GM21360 (cell line): ENCODE results near the gene OR10G3.

Experiments used
- ATAC-seq: cut with Tn5 transposase; IDR thresholded peaks from one replicate; pipeline ENCODE4 v1.9.1; 2021; ENCODE audit warnings: mild to moderate bottlenecking, moderate library complexity; ENCODE audit not compliant: unreplicated experiment

Gene OR10G3

GRCh38 chr14:21535545-21536417, 44.1 kb downstream of the OR10G3 start:
- no peak for ATAC-seq

DNA sequence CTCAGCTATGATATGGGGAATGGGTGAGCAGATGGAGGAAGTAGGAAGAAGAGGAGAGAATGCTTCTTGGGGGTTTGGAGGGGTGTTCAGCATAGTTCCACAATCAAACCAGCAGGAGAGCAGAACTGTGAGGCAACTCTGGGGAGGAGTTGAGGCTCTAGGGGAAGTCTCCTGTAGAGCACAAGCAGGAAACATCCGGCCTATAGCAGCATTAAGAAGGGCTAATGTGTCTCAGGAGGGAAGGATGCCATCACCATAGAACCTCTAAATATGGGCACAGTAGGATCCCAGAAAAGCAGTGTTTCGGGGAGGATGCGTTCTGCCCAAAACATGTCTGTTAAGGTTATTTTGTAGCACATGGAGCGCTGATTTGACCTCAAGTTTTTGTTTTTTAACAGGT, 45.3 kb downstream of the OR10G3 start:
- ATAC-seq, result no peak

- no peak for ATAC-seq
Measured at GRCh38 chr14:21533294-21533693, 46.6 kb downstream of the OR10G3 start.

GRCh38 chr14:21529515-21529914, 50.4 kb downstream of the OR10G3 start:
- no peak for ATAC-seq

DNA sequence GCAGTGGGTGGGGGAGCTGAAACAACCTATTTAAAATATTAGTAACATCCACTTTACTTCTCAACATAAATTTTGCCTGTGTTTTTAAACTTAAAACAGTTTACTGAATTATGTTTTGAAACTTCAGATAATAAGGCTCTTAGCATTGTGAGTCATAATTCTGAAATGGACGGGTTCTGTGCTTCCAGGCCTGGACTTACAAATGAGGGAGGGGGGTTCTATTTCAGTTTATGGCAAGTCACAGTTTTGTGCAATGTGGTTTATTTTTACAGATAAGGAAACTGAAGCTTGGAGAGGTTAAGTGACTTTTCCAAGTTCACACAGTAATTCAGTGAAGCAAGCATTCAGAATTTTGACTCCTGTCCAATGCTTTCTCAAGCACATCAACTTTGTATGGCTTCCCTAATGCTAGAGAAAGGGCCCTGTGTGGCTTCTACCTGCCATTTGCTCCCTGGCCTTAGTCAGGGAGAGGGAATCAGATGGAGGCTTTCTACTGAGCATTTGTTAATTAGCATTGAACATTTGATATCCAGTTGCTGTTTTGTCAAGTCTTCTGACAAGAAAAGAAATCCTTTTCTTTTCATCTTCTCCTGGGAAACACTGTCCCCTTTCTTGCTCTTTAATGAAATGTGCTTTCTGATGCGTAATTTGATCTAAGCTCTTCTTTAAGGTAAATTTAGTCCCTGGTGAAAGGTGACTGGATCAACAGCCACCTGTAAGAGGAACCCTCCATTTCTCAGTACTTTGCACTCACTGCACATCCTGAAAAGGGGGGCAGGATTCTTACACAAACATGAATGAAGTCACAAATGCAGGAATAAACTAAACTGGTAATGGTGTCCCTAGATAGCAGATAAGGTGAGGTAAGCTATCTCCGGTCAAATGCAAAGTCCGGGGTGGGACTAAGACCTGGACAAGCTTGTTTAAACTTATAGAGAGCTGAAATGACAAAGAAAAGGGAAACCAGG, 51.2 kb downstream of the OR10G3 start:
- no peak for ATAC-seq

GRCh38 chr14:21527318-21527679, 52.6 kb downstream of the OR10G3 start:
- ATAC-seq, result no peak

GRCh38 chr14:21526672-21527317, 53.1 kb downstream of the OR10G3 start:
- no peak for ATAC-seq

DNA sequence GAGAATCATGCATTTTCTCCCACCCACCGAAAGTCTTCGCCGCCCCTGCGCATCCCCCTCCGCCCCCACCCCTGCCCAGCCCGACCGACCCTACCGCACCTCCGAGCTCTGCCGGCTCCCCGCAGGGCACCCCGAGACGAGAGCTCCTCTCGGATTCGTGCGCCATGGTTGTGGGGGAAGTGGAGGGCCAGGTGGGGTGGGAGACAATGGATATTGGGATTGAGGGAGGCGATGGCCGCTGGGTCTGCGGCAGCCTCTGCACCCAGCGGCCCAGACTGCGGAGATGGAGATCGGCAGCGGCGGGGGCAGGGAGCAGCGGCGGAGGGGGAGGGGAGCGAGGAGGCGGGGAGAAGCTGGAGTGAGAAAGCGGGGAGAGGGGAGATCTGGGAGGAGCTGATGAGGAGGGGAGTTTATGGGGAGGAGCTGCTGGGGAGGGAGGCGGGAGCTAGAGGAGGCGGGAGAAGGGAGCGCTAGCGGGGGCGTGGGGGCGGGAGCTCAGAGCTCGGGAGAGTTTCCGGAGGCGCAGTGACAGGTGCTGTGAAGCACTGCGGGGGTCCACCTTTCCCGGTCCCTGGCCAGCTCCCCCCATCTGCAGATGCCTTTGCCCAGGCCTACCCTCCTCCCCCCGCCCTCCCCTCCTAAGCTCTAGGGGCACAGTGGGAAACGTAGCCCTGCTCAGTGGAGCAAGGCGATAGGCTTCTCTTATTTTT, 53.8 kb downstream of the OR10G3 start, which contains the start of gene SALL2:
SALL2 (minus strand) TSS at position 385 of the 710 bp plus-strand sequence; CDS start at position 166, 219 bp downstream.
- peak; percentile 59 for ATAC-seq

DNA sequence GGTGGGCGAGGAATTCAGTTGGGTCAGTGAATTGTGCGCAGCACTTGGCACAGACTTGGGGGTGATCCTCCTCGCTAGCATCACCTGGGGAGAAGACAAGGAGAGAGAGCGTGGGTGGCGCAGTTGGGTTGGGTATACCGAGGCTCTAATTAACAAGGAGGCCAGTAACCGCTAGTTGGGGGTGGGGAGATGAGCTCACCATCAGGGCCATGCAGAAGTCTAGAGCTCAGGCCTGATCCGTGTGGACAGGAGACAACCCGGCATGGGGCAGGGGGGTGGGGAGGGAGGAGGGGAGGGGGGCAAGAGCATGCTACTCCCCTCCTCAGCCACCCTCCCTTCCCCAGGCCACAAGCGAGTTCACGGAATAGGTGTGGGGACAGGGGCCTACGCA, 54.3 kb downstream of the OR10G3 start:
- ATAC-seq, result no peak

DNA sequence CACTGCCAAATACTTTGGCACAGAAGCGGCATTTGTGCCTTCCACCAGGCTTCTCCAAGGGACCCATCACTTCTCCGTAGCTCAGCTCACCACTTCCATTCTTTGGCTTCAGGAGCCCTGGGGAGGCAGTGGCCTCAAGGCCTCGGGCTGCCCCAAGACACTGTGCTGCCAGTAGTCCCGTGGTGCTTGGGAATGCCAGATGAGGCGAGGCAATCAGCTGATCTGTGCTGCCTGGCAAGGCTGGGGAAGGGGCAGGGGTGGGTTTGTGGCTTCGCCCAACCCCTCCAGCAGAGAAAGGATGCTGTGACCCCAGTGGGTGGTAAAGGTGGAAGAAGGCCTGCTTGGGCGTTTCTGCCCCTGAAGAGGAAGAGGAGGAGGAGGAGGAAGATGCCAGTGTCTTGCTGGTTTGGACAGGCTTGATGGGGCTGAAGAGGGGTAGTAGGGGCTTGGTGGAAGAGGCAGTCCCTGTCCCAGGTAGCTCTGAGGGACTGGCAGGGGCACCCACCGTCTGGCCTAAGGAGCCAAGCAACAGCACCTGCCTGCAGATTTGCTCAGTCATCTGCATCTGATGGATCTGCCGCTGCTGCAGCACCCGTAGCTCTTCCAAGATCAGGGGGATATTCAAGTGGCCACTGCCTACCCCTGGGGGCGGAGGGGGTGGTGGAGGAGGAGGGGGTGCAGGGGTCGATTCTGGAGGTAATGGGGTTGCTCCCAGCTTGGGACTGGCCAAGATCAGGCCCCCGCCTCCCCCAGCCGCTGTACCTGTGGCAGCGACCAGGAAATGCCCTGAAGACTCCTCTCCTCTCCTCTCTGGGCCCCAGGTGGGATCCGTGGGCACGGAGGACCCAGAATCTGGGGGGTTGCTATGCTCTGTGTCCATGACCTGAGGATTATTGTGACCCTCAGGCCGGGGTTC, 55.0 kb downstream of the OR10G3 start:
- ATAC-seq, result no peak

- ATAC-seq, result no peak
Measured at GRCh38 chr14:21523203-21523602, 56.7 kb downstream of the OR10G3 start.

DNA sequence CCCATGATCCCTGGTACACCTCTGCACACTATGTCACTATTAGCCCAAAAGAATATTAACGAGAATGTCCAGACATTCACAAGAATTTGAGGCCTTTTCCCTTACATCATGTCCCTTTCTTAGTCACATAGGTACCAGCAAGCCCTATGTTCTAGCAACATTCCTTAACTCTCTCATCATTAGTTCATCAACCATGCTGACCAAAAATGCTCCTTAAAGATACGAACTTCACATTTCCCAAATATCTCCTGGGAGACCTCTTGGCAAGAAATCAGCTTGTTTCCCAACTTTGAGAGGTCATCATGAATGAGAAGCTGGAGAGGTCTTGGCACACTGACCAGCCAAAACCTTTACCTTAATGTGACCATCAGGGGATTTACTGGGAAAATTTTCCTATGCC, 58.4 kb downstream of the OR10G3 start:
- ATAC-seq, result no peak

- no peak for ATAC-seq
Measured at GRCh38 chr14:21520767-21521166, 59.1 kb downstream of the OR10G3 start.

- no peak for ATAC-seq
Measured at GRCh38 chr14:21518725-21519124, 61.2 kb downstream of the OR10G3 start.
